IMR-90 (cell line): ENCODE results near the gene RMI2. TPM values are rescaled to one million over a fixed set of nuclear protein-coding genes. Genes with fewer than 3 reads are reported as not detected.

Experiments
- ATAC-seq: fragments of 200-7000 bp; cut with Tn5 transposase; 2 replicates; pipeline ENCODE4 v1.9.1; 2020; ENCODE audit warnings: low read depth, mild to moderate bottlenecking, moderate library complexity
- BruUV-seq: library from RNA; stranded (reverse); fragments of 400-500 nt; replicated peaks from 2 replicates; lab custom pipeline; 2021; lab: Mats Ljungman, UMichigan
- CTCF ChIA-PET: fragments of 300-600 bp; formaldehyde crosslinking; extraction: SDS; loops from one replicate; lab custom pipeline; 2021; ENCODE audit warnings: antibody characterized with exemption; lab: Yijun Ruan, JAX
- POLR2A ChIA-PET: fragments of 300-600 bp; sonication (Branson Sonifier 250); formaldehyde crosslinking; loops from one replicate; lab custom pipeline; 2022; ENCODE audit warnings: antibody characterized with exemption; ENCODE audit not compliant: unreplicated experiment; lab: Charles Lee
- DNase-seq: peaks from one replicate; pipeline ENCODE4 v3.0.0; 2013
- H2AFZ ChIP-seq: replicated peaks from 2 replicates; pipeline ENCODE3; 2013; ENCODE audit warnings: low read length, mild to moderate bottlenecking; ENCODE audit not compliant: poor library complexity
- H2AK5ac ChIP-seq: 2 replicates; pipeline ENCODE4 v1.6.1; 2013; ENCODE audit warnings: low read depth, low read length, inconsistent platforms
- H2AK9ac ChIP-seq: replicated peaks from 2 replicates; pipeline ENCODE3; 2013; ENCODE audit warnings: mild to moderate bottlenecking, low read depth, low read length, moderate library complexity; ENCODE audit not compliant: poor library complexity
- H2BK120ac ChIP-seq: 2 replicates; pipeline ENCODE4 v1.6.1; 2013; ENCODE audit warnings: low read depth, low read length, inconsistent platforms
- H2BK15ac ChIP-seq: 3 replicates; pipeline ENCODE4 v1.6.1; 2013; ENCODE audit warnings: low read depth, low read length, inconsistent platforms
- H2BK20ac ChIP-seq: 2 replicates; pipeline ENCODE4 v1.6.1; 2013; ENCODE audit warnings: low read depth, mild to moderate bottlenecking, inconsistent platforms, low read length, moderate library complexity
- H2BK5ac ChIP-seq: 2 replicates; pipeline ENCODE4 v1.6.1; 2013; ENCODE audit warnings: mild to moderate bottlenecking, low read depth, low read length, inconsistent platforms; ENCODE audit not compliant: poor library complexity, severe bottlenecking
- H3K14ac ChIP-seq: replicated peaks from 2 replicates; pipeline ENCODE4 v1.6.1; 2013; ENCODE audit warnings: low read depth, low read length, inconsistent platforms
- H3K18ac ChIP-seq: 2 replicates; pipeline ENCODE4 v1.6.1; 2013; ENCODE audit warnings: low read depth, low read length, control low read depth
- H3K23ac ChIP-seq: 2 replicates; pipeline ENCODE4 v1.6.1; 2013; ENCODE audit warnings: low read depth, low read length, inconsistent platforms
- H3K27ac ChIP-seq: 2 replicates; pipeline ENCODE4 v1.5.1; 2013; ENCODE audit warnings: mild to moderate bottlenecking, control low read depth, low read length; ENCODE audit not compliant: insufficient read depth
- H3K27me3 ChIP-seq: 2 replicates; pipeline ENCODE4 v1.6.1; 2013; ENCODE audit warnings: low read length; ENCODE audit not compliant: control insufficient read depth, insufficient read depth
- H3K36me3 ChIP-seq: 2 replicates; pipeline ENCODE4 v1.6.1; 2013; ENCODE audit warnings: low read length, mixed read lengths; ENCODE audit not compliant: control insufficient read depth, insufficient read depth
- H3K4ac ChIP-seq: 2 replicates; pipeline ENCODE4 v1.6.1; 2013; ENCODE audit warnings: low read depth, low read length, inconsistent platforms
- H3K4me1 ChIP-seq: 2 replicates; pipeline ENCODE4 v1.6.1; 2013; ENCODE audit warnings: low read length, mixed read lengths; ENCODE audit not compliant: control insufficient read depth, insufficient read depth
- H3K4me2 ChIP-seq: 2 replicates; pipeline ENCODE4 v1.6.1; 2013; ENCODE audit warnings: low read depth, mild to moderate bottlenecking, control low read depth, low read length, moderate library complexity
- H3K4me3 ChIP-seq: 2 replicates; pipeline ENCODE4 v1.5.1; 2013; ENCODE audit warnings: low read depth, mild to moderate bottlenecking, control low read depth, low read length, moderate library complexity; ENCODE audit not compliant: insufficient read depth
- H3K56ac ChIP-seq: 2 replicates; pipeline ENCODE4 v1.6.1; 2013; ENCODE audit warnings: low read length, inconsistent platforms; ENCODE audit not compliant: insufficient read depth; ENCODE audit errors: extremely low read depth
- H3K79me1 ChIP-seq, 2 experiments: 2 replicates each; pipeline ENCODE4 v1.6.1; 2013; ENCODE audit warnings: low read length in 2 of 2, inconsistent platforms in 1 of 2, low read depth in 1 of 2
- H3K9ac ChIP-seq: 2 replicates; pipeline ENCODE4 v1.6.1; 2013; ENCODE audit warnings: low read depth, low read length, control low read depth
- H3K9me1 ChIP-seq: 2 replicates; pipeline ENCODE4 v1.6.1; 2013; ENCODE audit warnings: low read length, inconsistent platforms; ENCODE audit not compliant: insufficient read depth
- H3K9me3 ChIP-seq: 2 replicates; pipeline ENCODE4 v1.6.1; 2013; ENCODE audit warnings: low read length; ENCODE audit not compliant: control insufficient read depth, insufficient read depth
- H4K20me1 ChIP-seq: 2 replicates; pipeline ENCODE4 v1.6.1; 2013; ENCODE audit warnings: low read length, inconsistent platforms; ENCODE audit not compliant: insufficient read depth
- H4K5ac ChIP-seq: 2 replicates; pipeline ENCODE4 v1.6.1; 2013; ENCODE audit warnings: mild to moderate bottlenecking, low read depth, low read length, control low read depth
- H4K8ac ChIP-seq, 2 experiments: 2 replicates each; pipeline ENCODE4 v1.6.1; 2013; ENCODE audit warnings: low read depth in 2 of 2, low read length in 2 of 2, control low read depth in 1 of 2, inconsistent platforms in 1 of 2
- H4K91ac ChIP-seq: 2 replicates; pipeline ENCODE4 v1.6.1; 2013; ENCODE audit warnings: low read depth, low read length, inconsistent platforms; ENCODE audit not compliant: insufficient read depth
- BHLHE40 ChIP-seq: fragments of 150-350 bp; IDR thresholded peaks from 2 replicates; pipeline ENCODE4 v1.6.1; 2016; ENCODE audit warnings: mild to moderate bottlenecking, low read depth, low read length
- CEBPB ChIP-seq: IDR thresholded peaks from 2 replicates; pipeline ENCODE4 v1.6.1; 2012; ENCODE audit warnings: low read depth, low read length, improper control_type of control experiment
- CHD1 ChIP-seq: IDR thresholded peaks from 2 replicates; pipeline ENCODE4 v1.6.1; 2012; ENCODE audit warnings: low read depth, low read length, improper control_type of control experiment
- ELK1 ChIP-seq: fragments of 150-350 bp; IDR thresholded peaks from 2 replicates; pipeline ENCODE4 v1.6.1; 2016; ENCODE audit warnings: low read depth, mild to moderate bottlenecking, low read length, moderate library complexity, borderline replicate concordance
- FOS ChIP-seq: fragments of 150-350 bp; IDR thresholded peaks from 2 replicates; pipeline ENCODE4 v1.6.1; 2016; ENCODE audit warnings: low read depth, low read length
- MAFK ChIP-seq: IDR thresholded peaks from 2 replicates; pipeline ENCODE4 v1.6.1; 2012; ENCODE audit warnings: low read depth, low read length, improper control_type of control experiment
- MAZ ChIP-seq: IDR thresholded peaks from 2 replicates; pipeline ENCODE4 v1.6.1; 2012; ENCODE audit warnings: low read depth, mild to moderate bottlenecking, low read length, improper control_type of control experiment, moderate library complexity, borderline replicate concordance
- MXI1 ChIP-seq: IDR thresholded peaks from 2 replicates; pipeline ENCODE4 v1.6.1; 2012; ENCODE audit warnings: low read depth, mild to moderate bottlenecking, low read length, moderate library complexity, borderline replicate concordance
- NFE2L2 ChIP-seq: fragments of 150-350 bp; IDR thresholded peaks from 2 replicates; pipeline ENCODE4 v1.6.1; 2016; ENCODE audit warnings: low read depth, mild to moderate bottlenecking, low read length
- POLR2A ChIP-seq: IDR thresholded peaks from 2 replicates; pipeline ENCODE4 v1.6.1; 2012; ENCODE audit warnings: mild to moderate bottlenecking, low read depth, low read length
- RAD21 ChIP-seq: IDR thresholded peaks from 2 replicates; pipeline ENCODE4 v1.6.1; 2012; ENCODE audit warnings: low read length, improper control_type of control experiment
- RCOR1 ChIP-seq: IDR thresholded peaks from 2 replicates; pipeline ENCODE4 v1.6.1; 2012; ENCODE audit warnings: mild to moderate bottlenecking, low read length, improper control_type of control experiment; ENCODE audit not compliant: insufficient replicate concordance
- RFX5 ChIP-seq: IDR thresholded peaks from 2 replicates; pipeline ENCODE4 v1.8.0; 2012; ENCODE audit warnings: low read depth, mild to moderate bottlenecking, low read length, moderate library complexity
- SMC3 ChIP-seq: fragments of 150-350 bp; IDR thresholded peaks from 2 replicates; pipeline ENCODE4 v1.6.1; 2016; ENCODE audit warnings: low read depth, mild to moderate bottlenecking, antibody characterized with exemption, low read length, moderate library complexity
- USF2 ChIP-seq: fragments of 150-350 bp; IDR thresholded peaks from 2 replicates; pipeline ENCODE4 v1.6.1; 2017; ENCODE audit warnings: mild to moderate bottlenecking, antibody characterized with exemption, low read length, low read depth
- WGBS, 2 experiments: methylation state at CpG; one replicate each; pipeline versions ENCODE4 v1.1.5 to v1.1.7; 2013; ENCODE audit warnings: missing lambda C conversion rate in 2 of 2; ENCODE audit not compliant: insufficient read length in 1 of 2; ENCODE audit errors: extremely low coverage in 2 of 2; 5-methylcytosine and 5-hydroxymethylcytosine counted together
- dilution Hi-C: fragments of 300-500 bp; cut with HindIII; formaldehyde crosslinking; loops from one replicate; pipeline ENCODE4 v1.14.3; 2018; ENCODE audit warnings: low sequenced_read_pairs; ENCODE audit not compliant: unreplicated experiment
- in situ Hi-C: fragments of 300-500 bp; cut with MboI; formaldehyde crosslinking; loops from 3 replicates; pipeline ENCODE4 v1.14.3; 2019; ENCODE audit warnings: low sequenced_read_pairs, inconsistent platforms, mixed read lengths
- intact Hi-C: fragments of 100-400 bp; cut with micrococcal nuclease; formaldehyde crosslinking; loops from 2 replicates; pipeline ENCODE4 v1.10.0; 2022
- polyA plus RNA-seq, 3 experiments: library from polyadenylated mRNA; depleted of rRNA; stranded (reverse); fragments of >200 nt; gene quantifications; 2 replicates each; pipeline ENCODE4 v1.2.3, GENCODE V29; 2012; ENCODE audit warnings: low replicate concordance in 1 of 3
- total RNA-seq: library from RNA; depleted of rRNA; stranded (reverse); fragments of >200 nt; gene quantifications from 2 replicates; pipeline ENCODE4 v1.2.3, GENCODE V29; 2012

RMI2 gene
- total and polyA plus RNA-seq, 2 of the 4 experiments (the other 2 are of a cell fraction) = 3.2 to 5.6 TPM

GRCh38 chr16:11319529-11320146, 25.6 kb upstream of the RMI2 start (continued):
- TF ChIP-seq USF2 = no peak

GRCh38 chr16:11320170-11320569, 25.1 kb upstream of the RMI2 start:
- in situ Hi-C loops (no loop called here), dilution Hi-C loops (no loop called here), intact Hi-C loops (no loop called here)
- Histone ChIP-seq H3K4ac (no peak overlapping the region), H3K9me3 (no peaks in the 10 kb centered on the region), H3K4me2 (no peak overlapping the region), H3K23ac (no peak overlapping the region), H3K9ac (no peak overlapping the region), H3K56ac (no peak overlapping the region), H3K14ac (no peak overlapping the region), H3K4me1 (peaks cover 5% of the 10 kb centered on the region), H3K27ac (no peak overlapping the region), H3K4me3 (no peak overlapping the region), H3K9me1 (0 out of 2 replicates have a peak, but pooled peaks cover 5% of the 10 kb centered on the region), H4K20me1 (no peaks in the 10 kb centered on the region), H4K5ac (no peak overlapping the region), H2AFZ (no peak overlapping the region), H2BK15ac (no peak overlapping the region), H4K8ac (no peak overlapping the region), H2AK5ac (0 out of 2 replicates have a peak overlapping the region, but pooled peaks have one; percentile 22), H3K18ac (no peak overlapping the region), H3K79me1 (no peaks in the 10 kb centered on the region), H2BK20ac (no peak overlapping the region), H2BK5ac (no peak overlapping the region), H2BK120ac (no peak overlapping the region), H2AK9ac (no peak overlapping the region), H3K27me3 (no peaks in the 10 kb centered on the region), H4K91ac (no peak overlapping the region), H3K36me3 (no peaks in the 10 kb centered on the region)
- ChIA-PET POLR2A (no interaction called here), CTCF (interaction anchor here (1.7 kb wide), 1 partner anchor 9 kb away, joined by 6 read pairs; no protein-coding TSS in a partner anchor)
- no CpG with 5 or more reads among the region's 10 CpGs for WGBS, 2 experiments
- DNase-seq (no peak), ATAC-seq (no peak)
- no TSS peak for BruUV-seq
- TF ChIP-seq SMC3 = no peak
- TF ChIP-seq ELK1 = no peak
- TF ChIP-seq NFE2L2 = no peak
- TF ChIP-seq MXI1 = no peak
- no peak for TF ChIP-seq RAD21
- TF ChIP-seq MAZ = no peak
- TF ChIP-seq RFX5 = no peak
- TF ChIP-seq RCOR1 = no peak
- no peak for TF ChIP-seq CEBPB
- TF ChIP-seq CHD1 = no peak
- no peak for TF ChIP-seq POLR2A
- no peak for TF ChIP-seq BHLHE40
- no peak for TF ChIP-seq MAFK
- no peak for TF ChIP-seq FOS
- no peak for TF ChIP-seq USF2
